Nephron (organoid): ENCODE measurements around the gene SPINK4.

Source experiments
- H3K27ac Mint-ChIP-seq, 3 experiments: 2 replicates each; pipeline ENCODE4 v1.8.0; 2020; ENCODE audit warnings: mixed read lengths in 3 of 3, mild to moderate bottlenecking in 2 of 3, moderate library complexity in 1 of 3
- H3K27me3 Mint-ChIP-seq: 2 replicates; pipeline ENCODE4 v1.8.0; 2021; ENCODE audit warnings: low read depth, mild to moderate bottlenecking, moderate library complexity, mixed read lengths
- H3K36me3 Mint-ChIP-seq: 2 replicates; pipeline ENCODE4 v1.8.0; 2020; ENCODE audit warnings: low read depth, mixed read lengths
- H3K4me1 Mint-ChIP-seq: 2 replicates; pipeline ENCODE4 v1.8.0; 2020; ENCODE audit warnings: mixed read lengths
- H3K4me3 Mint-ChIP-seq, 3 experiments: 2 replicates each; pipeline ENCODE4 v1.8.0; 2020; ENCODE audit warnings: mild to moderate bottlenecking in 3 of 3, mixed read lengths in 3 of 3, moderate library complexity in 2 of 3
- H3K9me3 Mint-ChIP-seq: 2 replicates; pipeline ENCODE4 v1.8.0; 2020; ENCODE audit warnings: mixed read lengths
- CTCF ChIP-seq, 3 experiments: fragments of 200-600 bp; sonication (generic); IDR thresholded peaks; one replicate each; pipeline ENCODE4 v1.5.0; 2021; ENCODE audit warnings: antibody characterized with exemption in 3 of 3; ENCODE audit not compliant: unreplicated experiment in 3 of 3

SPINK4 gene

GRCh38 chr9:33198165-33198564 is 41.8 kb upstream of the SPINK4 start:
- no peaks in the 10 kb centered on the region for H3K9me3 Mint-ChIP-seq
- no peaks in the 10 kb centered on the region for H3K36me3 Mint-ChIP-seq
- peaks cover 13% of the 10 kb centered on the region for H3K27me3 Mint-ChIP-seq
- no peak overlapping the region for H3K4me3 Mint-ChIP-seq
- H3K4me1 Mint-ChIP-seq: peaks cover 43% of the 10 kb centered on the region
- no peak for TF ChIP-seq CTCF (IDR thresholded peaks at IDR 0.05; ENCODE audit: unreplicated experiment in 3 of 3)
- peak overlapping the region in 1 of 3 experiments; percentile 84 for H3K27ac Mint-ChIP-seq

GRCh38 chr9:33202018-33202417 is 37.9 kb upstream of the SPINK4 start:
- Mint-ChIP-seq H3K27me3 (peaks cover 23% of the 10 kb centered on the region), H3K36me3 (no peaks in the 10 kb centered on the region), H3K4me1 (peaks cover 30% of the 10 kb centered on the region), H3K27ac (no peak overlapping the region), H3K4me3 (no peak overlapping the region), H3K9me3 (no peaks in the 10 kb centered on the region)
- no peak for TF ChIP-seq CTCF (IDR thresholded peaks at IDR 0.05; ENCODE audit: unreplicated experiment in 3 of 3)

- Mint-ChIP-seq H3K36me3 (no peaks in the 10 kb centered on the region), H3K9me3 (no peaks in the 10 kb centered on the region), H3K27ac (peak overlapping the region; percentile 30 to 86 (median 72)), H3K27me3 (peaks cover 24% of the 10 kb centered on the region), H3K4me3 (peak overlapping the region in 1 of 3 experiments; percentile 3), H3K4me1 (peaks cover 23% of the 10 kb centered on the region)
- TF ChIP-seq CTCF (IDR thresholded peaks at IDR 0.05; ENCODE audit: unreplicated experiment in 3 of 3): no peak
Observed at GRCh38 chr9:33202552-33203201, 37.3 kb upstream of the SPINK4 start.

GRCh38 chr9:33209394-33209793 is 30.6 kb upstream of the SPINK4 start:
- H3K27me3 Mint-ChIP-seq: peaks cover 11% of the 10 kb centered on the region
- no peak for TF ChIP-seq CTCF (IDR thresholded peaks at IDR 0.05; ENCODE audit: unreplicated experiment in 3 of 3)
- no peak overlapping the region for H3K4me3 Mint-ChIP-seq
- H3K36me3 Mint-ChIP-seq: no peaks in the 10 kb centered on the region
- peaks cover 22% of the 10 kb centered on the region for H3K4me1 Mint-ChIP-seq
- peak overlapping the region in 2 of 3 experiments; percentile 11 to 26 for H3K27ac Mint-ChIP-seq
- no peaks in the 10 kb centered on the region for H3K9me3 Mint-ChIP-seq

GRCh38 chr9:33210006-33210715 is 29.8 kb upstream of the SPINK4 start:
- H3K27me3 Mint-ChIP-seq: peaks cover 11% of the 10 kb centered on the region
- no peaks in the 10 kb centered on the region for H3K9me3 Mint-ChIP-seq
- TF ChIP-seq CTCF (IDR thresholded peaks at IDR 0.05; ENCODE audit: unreplicated experiment in 3 of 3): no peak
- no peaks in the 10 kb centered on the region for H3K36me3 Mint-ChIP-seq
- peaks cover 22% of the 10 kb centered on the region for H3K4me1 Mint-ChIP-seq
- no peak overlapping the region for H3K4me3 Mint-ChIP-seq
- peak overlapping the region in 1 of 3 experiments; percentile 26 for H3K27ac Mint-ChIP-seq
